A673 (cell line): ENCODE results near the gene IL19. TPM values are rescaled to one million over a fixed set of nuclear protein-coding genes. Genes with fewer than 3 reads are reported as not detected.

Source experiments
- BruUV-seq: library from RNA; stranded (reverse); fragments of 400-500 nt; replicated peaks from 2 replicates; lab custom pipeline; 2021; lab: Mats Ljungman, UMichigan
- CTCF ChIA-PET: fragments of 300-600 bp; sonication (Branson Sonifier 250); formaldehyde crosslinking; loops from one replicate; lab custom pipeline; 2022; ENCODE audit warnings: antibody characterized with exemption; lab: Charles Lee
- POLR2A ChIA-PET: fragments of 300-600 bp; sonication (Branson Sonifier 250); formaldehyde crosslinking; loops from one replicate; lab custom pipeline; 2022; ENCODE audit warnings: antibody characterized with exemption; ENCODE audit not compliant: low non-redundant PET; lab: Charles Lee
- DNase-seq: peaks from one replicate; pipeline ENCODE4 v3.0.0-alpha.2; 2015; ENCODE audit warnings: low spot score
- H3K27ac ChIP-seq: fragments of 200-600 bp; sonication (generic); 2 replicates; pipeline ENCODE4 v1.5.1; 2016; ENCODE audit warnings: mixed run types, low read depth, mild to moderate bottlenecking, mixed read lengths, antibody characterized with exemption, low read length; ENCODE audit not compliant: poor library complexity, severe bottlenecking
- H3K27me3 ChIP-seq: fragments of 200-600 bp; sonication (generic); replicated peaks from 2 replicates; pipeline ENCODE4 v1.6.1; 2017; ENCODE audit warnings: mixed run types, low read depth, mild to moderate bottlenecking, mixed read lengths, antibody characterized with exemption, low read length; ENCODE audit not compliant: insufficient read depth, poor library complexity
- H3K36me3 ChIP-seq: fragments of 200-600 bp; sonication (generic); 2 replicates; pipeline ENCODE4 v1.6.1; 2016; ENCODE audit warnings: mixed run types, mild to moderate bottlenecking, mixed read lengths, antibody characterized with exemption, low read length; ENCODE audit not compliant: insufficient read depth, poor library complexity, severe bottlenecking
- H3K4me1 ChIP-seq: fragments of 200-600 bp; sonication (generic); 2 replicates; pipeline ENCODE4 v1.6.1; 2017; ENCODE audit warnings: mixed run types, mild to moderate bottlenecking, mixed read lengths, antibody characterized with exemption, low read length; ENCODE audit not compliant: insufficient read depth, poor library complexity, severe bottlenecking
- H3K4me3 ChIP-seq: fragments of 200-600 bp; sonication (generic); 2 replicates; pipeline ENCODE4 v1.5.1; 2016; ENCODE audit warnings: low read depth, mixed run types, mild to moderate bottlenecking, mixed read lengths, low read length; ENCODE audit not compliant: poor library complexity, severe bottlenecking
- H3K9me3 ChIP-seq: fragments of 200-600 bp; sonication (generic); 2 replicates; pipeline ENCODE4 v1.6.1; 2016; ENCODE audit warnings: mixed run types, low read depth, mild to moderate bottlenecking, mixed read lengths, antibody characterized with exemption, low read length; ENCODE audit not compliant: poor library complexity, severe bottlenecking
- CTCF ChIP-seq: fragments of 300-800, 200-600 bp; sonication (generic); conservative IDR thresholded peaks from 2 replicates; pipeline ENCODE4 v1.5.1; 2017; ENCODE audit warnings: low read depth, mild to moderate bottlenecking, antibody characterized with exemption, low read length, moderate library complexity, mixed read lengths
- EZH2 ChIP-seq: fragments of 200-600 bp; sonication (generic); IDR thresholded peaks from 2 replicates; pipeline ENCODE4 v1.6.1; 2017; ENCODE audit warnings: borderline replicate concordance, low read depth, mild to moderate bottlenecking, mixed read lengths, antibody characterized with exemption, low read length; ENCODE audit not compliant: poor library complexity, severe bottlenecking
- intact Hi-C: fragments of 100-400 bp; cut with micrococcal nuclease; formaldehyde crosslinking; loops from one replicate; pipeline ENCODE4 v1.10.0; 2022; ENCODE audit not compliant: unreplicated experiment
- total RNA-seq: library from RNA; stranded (reverse); gene quantifications from 2 replicates; pipeline ENCODE4 v1.2.3, GENCODE V29; 2021

Gene IL19
- total RNA-seq, 1 experiment from 2014 or later, result not detected

GRCh38 chr1:206804156-206804737 lies 33.7 kb downstream of the IL19 start:
- Histone ChIP-seq H3K4me1 (no peaks in the 10 kb centered on the region), H3K36me3 (no peaks in the 10 kb centered on the region), H3K9me3 (no peaks in the 10 kb centered on the region), H3K4me3 (no peak overlapping the region), H3K27ac (no peak overlapping the region), H3K27me3 (peaks cover 8% of the 10 kb centered on the region)
- no peak for DNase-seq
- ChIA-PET CTCF (no interaction called here), POLR2A (interaction anchor here (0.6 kb wide), 1 partner anchor 117 kb away, joined by 3 read pairs; no protein-coding TSS in a partner anchor)
- intact Hi-C loops, result no loop called here
- TF ChIP-seq CTCF (no peak), EZH2 (no peak)
- BruUV-seq, result no TSS peak

GRCh38 chr1:206805357-206805756 lies 34.8 kb downstream of the IL19 start:
- ChIA-PET CTCF (no interaction called here), POLR2A (no interaction called here)

DNA sequence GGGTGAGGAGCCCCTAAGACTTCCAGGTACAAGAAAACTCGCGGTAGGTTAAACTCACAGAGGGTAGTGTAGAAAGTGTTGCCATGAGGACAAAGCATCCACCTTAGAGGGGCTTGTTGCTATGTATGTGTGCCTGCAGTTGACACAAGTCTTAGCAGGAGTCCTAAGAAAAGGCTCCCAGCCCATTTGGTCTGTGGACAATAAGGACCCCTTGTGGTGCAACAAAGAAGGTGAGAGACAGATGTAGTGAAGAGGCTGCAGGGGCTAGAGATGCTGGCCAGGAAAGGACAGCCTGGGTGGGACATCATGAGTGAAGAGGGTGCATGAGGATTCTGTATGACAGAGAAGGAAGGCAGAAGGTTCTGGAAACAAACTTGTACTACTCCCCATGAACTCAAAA lies 38.0 kb downstream of the IL19 start:
- TF ChIP-seq CTCF (peak; percentile 38; the same call in 1 of the 2 replicates), EZH2 (no peak)
- POLR2A ChIA-PET, result no interaction called here
- intact Hi-C loops, result loop anchor here (2.0 kb wide), 1 partner anchor 104 kb away; no protein-coding TSS in a partner anchor

More at GRCh38 chr1:206805357-206805756, 34.8 kb downstream of the IL19 start:
- BruUV-seq, result no TSS peak
- Histone ChIP-seq H3K36me3 (no peaks in the 10 kb centered on the region), H3K4me1 (no peaks in the 10 kb centered on the region), H3K9me3 (no peaks in the 10 kb centered on the region), H3K27me3 (peaks cover 8% of the 10 kb centered on the region), H3K4me3 (no peak overlapping the region), H3K27ac (no peak overlapping the region)
- TF ChIP-seq EZH2, result no peak
- no peak for TF ChIP-seq CTCF
- no peak for DNase-seq
- intact Hi-C loops, result no loop called here

More for the DNA sequence above, 38.0 kb downstream of the IL19 start:
- H3K27ac ChIP-seq, result no peak overlapping the region
- H3K9me3 ChIP-seq, result peaks cover 4% of the 10 kb centered on the region
- H3K27me3 ChIP-seq, result peaks cover 8% of the 10 kb centered on the region
- no peak overlapping the region for H3K4me3 ChIP-seq
- no peaks in the 10 kb centered on the region for H3K4me1 ChIP-seq
- no peaks in the 10 kb centered on the region for H3K36me3 ChIP-seq
- CTCF ChIA-PET, result interaction anchor here (0.7 kb wide), 1 partner anchor 104 kb away, joined by 3 read pairs; no protein-coding TSS in a partner anchor
- peak; percentile 27 for DNase-seq
- no TSS peak for BruUV-seq
